Fibroblast of peridontal ligament (primary cell): ENCODE data around the gene TTLL10.

Experiments used
- DNase-seq: peaks from one replicate; pipeline ENCODE4 v3.0.0-alpha.2; 2010; ENCODE audit errors: extremely low read depth

The TTLL10 gene

GRCh38 chr1:1157914-1158710, 15.6 kb upstream of the TTLL10 start:
- peak; percentile 2 for DNase-seq

GRCh38 chr1:1160281-1160930, 13.3 kb upstream of the TTLL10 start:
- no peak for DNase-seq

DNA sequence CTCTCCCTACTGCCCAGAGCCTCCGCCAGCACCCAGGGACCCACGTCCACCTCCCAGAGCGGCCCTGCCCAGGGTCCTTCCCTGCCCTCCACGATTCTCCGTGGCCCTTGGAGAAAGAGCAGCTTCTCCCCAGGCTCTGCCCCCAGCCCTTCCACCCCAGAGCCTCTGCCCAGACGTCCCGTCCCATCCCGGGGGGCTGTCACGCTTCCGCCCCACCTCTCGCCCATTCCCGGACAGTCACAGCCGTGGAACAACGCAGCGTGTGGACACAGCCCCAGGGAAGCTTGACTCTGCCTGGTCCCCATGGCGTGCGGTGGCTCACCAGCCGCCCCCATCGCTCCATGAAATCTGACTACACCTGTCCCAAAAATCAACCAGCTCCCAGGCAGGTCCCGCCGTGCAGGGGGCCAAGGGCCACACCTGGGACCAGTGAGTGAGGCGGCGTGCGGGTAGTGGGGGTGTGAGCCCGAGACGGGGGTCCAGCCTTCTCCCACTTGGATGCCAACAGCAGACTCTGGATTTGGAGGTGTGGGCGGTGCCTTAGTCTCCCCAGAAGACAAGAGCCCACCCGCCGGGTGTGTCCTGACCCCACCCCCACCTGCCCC, 12.5 kb upstream of the TTLL10 start:
- no peak for DNase-seq

DNA sequence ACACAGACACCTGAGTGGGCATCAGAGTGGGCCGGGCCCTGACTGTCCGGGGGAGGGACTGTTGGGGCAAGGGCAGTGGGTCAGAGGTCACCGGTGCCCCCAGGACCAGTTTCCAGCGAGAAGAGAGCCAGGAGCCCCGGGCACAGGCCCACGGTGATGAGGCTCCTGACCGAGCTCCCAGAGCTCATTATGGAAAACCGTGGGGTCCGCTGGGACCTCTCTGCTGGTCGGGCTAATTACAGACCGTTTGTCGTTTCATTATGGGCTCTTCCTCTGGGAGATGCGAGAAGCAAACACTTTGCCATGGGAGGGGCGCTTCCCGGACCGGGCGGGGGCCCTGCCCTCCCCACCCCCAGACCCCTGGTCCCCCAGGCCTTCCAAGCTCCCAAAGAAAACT, 12.0 kb upstream of the TTLL10 start:
- DNase-seq, result no peak

GRCh38 chr1:1162597-1163537, 10.8 kb upstream of the TTLL10 start:
- no peak for DNase-seq

DNA sequence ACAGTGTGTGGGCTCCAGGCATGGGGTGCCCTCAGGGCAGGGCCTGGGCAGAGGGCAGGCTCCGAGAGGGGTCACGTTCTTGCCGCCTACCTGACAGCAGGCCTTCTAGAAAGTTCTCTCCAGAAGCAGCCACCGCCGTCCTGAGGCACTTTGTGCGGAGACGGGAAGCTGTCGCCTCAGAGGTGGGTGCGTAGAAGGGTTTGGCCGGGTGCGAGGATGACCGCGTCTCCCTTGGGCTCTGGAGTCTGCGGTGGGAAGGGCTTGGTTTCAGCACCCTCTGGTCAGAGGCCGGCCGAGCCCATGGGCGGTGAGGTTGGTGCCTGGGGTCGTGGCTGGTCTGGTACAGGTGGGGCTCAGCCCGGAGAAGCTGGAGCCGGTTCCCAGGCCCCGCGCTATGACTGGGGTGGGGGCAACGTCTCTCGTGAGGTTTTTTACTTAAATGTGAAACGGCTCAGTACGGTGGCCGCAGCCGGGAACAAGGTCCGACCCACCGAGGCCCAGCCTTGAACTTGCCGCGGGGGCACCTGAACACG, 10.1 kb upstream of the TTLL10 start:
- DNase-seq, result no peak

GRCh38 chr1:1164361-1164700, 9.3 kb upstream of the TTLL10 start:
- no peak for DNase-seq

DNA sequence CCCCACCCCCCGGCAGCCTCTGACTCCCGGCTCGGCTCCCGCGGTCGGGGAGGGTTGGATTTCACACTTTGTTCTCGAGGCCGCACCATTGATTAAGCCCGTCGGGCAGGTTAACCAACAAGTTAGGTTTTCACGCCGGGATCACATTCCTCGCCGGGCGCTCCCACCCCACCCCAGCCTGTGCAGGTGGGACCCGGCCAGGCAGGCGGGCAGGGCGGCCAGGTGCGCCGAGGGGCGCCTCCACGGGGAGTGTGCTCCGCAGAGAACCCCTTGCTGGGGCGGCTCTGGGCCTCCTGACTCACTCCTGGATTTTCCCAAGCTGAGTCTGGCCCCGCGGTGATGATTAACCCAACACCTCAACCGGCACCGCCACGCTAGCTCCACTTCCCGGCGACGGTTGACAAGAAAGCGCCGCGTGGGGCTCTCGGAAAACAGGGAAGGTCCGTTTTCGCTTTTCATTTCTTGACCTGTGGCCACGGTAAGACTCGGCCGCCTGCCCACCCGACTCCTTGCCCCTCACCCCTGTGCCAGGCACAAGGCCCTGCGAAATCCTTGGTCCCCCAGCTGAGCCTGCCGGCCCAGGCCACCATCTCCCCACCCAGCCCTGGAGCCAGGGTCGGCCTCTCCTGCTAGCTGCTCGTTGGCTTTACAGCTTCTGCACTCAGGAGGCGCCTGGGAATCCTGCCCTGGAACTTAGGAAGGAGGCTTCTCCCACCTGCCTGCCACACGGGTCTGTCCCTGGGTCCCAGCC, 8.8 kb upstream of the TTLL10 start:
- no peak for DNase-seq

DNA sequence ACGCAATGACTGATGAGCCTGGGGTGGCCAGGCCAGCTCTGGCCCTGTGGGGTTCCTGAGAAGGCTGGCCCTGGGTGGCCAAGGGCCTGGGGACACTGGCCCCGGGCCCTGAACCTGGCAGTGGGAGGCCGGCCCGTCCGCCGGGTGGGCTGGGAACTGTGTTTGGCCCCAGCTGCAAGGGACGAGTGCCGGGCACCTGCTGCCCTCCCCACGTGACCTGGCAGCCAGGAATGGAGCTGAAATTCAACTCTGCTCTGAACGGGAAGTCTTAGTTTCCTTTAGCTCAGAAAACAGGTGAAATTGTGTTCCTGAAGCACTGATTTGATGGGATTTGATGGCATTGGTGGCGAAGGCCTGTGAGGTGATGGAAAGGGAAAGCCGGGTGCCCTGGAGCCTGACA, 8.2 kb upstream of the TTLL10 start:
- DNase-seq, result no peak

GRCh38 chr1:1165900-1166421, 7.7 kb upstream of the TTLL10 start:
- DNase-seq, result no peak

- no peak for DNase-seq
Observed at GRCh38 chr1:1166642-1167397, 6.9 kb upstream of the TTLL10 start.

DNA sequence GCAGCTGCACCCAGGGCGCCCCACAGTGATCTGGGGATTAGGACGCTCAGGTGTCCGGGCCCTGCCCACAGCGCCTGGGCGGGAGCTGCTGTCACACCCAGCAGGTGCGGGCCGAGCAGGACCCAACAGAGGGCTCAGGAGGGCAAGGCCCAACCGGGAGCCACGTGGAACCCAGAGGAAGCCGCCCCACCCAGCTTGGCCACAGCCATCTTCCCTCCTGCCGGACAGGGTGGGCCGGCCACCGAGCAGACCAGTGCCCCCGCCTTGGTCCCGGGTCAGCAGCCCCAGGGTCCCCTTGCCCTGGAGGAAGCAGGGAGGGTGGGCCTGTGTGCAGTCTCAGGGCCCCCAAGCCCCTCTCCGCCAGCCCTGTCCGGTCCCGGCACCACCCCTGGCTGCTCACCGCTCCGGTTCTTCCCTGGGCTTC, 6.3 kb upstream of the TTLL10 start:
- DNase-seq, result no peak

DNA sequence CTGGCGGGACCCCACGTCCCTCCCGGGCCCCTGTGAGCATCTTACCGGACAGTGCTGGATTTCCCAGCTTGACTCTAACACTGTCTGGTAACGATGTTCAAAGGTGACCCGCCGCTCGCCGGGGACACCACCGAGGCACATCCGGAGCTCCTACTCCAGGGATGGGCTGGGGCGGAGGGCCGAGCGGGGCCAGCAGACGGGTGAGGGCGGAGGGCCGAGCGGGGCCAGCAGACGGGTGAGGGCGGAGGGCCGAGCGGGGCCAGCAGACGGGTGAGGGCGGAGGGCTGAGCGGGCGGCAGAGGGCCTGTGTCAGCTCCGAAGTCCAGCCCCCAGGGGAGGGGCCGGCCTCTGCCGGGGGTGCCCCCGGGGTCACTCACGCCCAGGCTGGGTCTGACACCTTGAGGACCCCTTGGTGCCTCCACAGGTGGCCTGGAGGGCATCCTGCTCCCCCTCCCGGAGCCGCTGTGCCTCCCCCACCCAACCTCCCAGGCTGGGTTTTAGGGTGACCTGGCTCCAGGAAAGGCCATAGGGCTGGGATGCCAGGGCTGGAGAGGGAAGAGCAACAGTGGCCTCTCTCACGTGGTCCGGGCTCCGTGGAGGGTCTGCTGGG, 5.7 kb upstream of the TTLL10 start:
- no peak for DNase-seq

- no peak for DNase-seq
Observed at GRCh38 chr1:1168451-1169411, 4.9 kb upstream of the TTLL10 start.

GRCh38 chr1:1169429-1170214, 4.1 kb upstream of the TTLL10 start:
- DNase-seq, result no peak

GRCh38 chr1:1170215-1171091, 3.2 kb upstream of the TTLL10 start:
- DNase-seq, result no peak

- no peak for DNase-seq
Observed at GRCh38 chr1:1171161-1171545, 2.5 kb upstream of the TTLL10 start.
